ENCODE measurements around the gene AKT1S1.

DNA sequence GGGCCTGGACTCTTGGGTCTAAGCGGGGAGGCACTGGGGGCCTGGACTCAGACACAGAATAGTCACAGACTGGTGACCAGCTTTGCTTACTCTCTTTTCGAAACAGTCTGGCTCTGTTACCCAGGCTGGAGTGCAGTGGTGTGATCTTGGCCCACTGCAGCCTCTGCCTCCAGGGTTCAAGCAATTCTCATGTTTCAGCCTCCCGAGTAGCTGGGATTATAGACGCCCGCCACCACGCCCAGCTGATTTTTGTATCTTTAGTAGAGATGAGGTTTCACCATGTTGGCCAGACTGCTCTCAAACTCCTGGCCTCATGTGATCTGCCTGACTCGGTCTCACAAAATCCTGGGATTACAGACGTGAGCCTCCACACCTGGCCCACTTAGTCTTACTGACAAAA lies 48.0 kb downstream of the AKT1S1 start:
- TF ChIP-seq POLR2AphosphoS5 (IDR thresholded peaks at IDR 0.05; ENCODE audit: low read depth, low read length) (no peak), TAF1 (IDR thresholded peaks at IDR 0.05; ENCODE audit: borderline replicate concordance, insufficient read depth, low read length) (no peak)

Data from PFSK-1 (cell line).